Amygdala (tissue), 56 donors: ENCODE data around the gene HOXD12.

Experiments
- DNase-seq, 56 donors: peaks; one replicate each; lab custom pipeline; 2025; lab: John Stamatoyannopoulos, UW

Gene HOXD12

GRCh38 chr2:176103742-176104315 lies 4.2 kb downstream of the HOXD12 start:
- no peak for DNase-seq

- no peak for DNase-seq
Measured at GRCh38 chr2:176104316-176105077, 4.9 kb downstream of the HOXD12 start.

GRCh38 chr2:176105078-176105729 lies 5.6 kb downstream of the HOXD12 start:
- DNase-seq = no peak

GRCh38 chr2:176105730-176106580 lies 6.4 kb downstream of the HOXD12 start:
- DNase-seq = no peak

- DNase-seq = no peak
Measured at GRCh38 chr2:176106581-176107539, 7.3 kb downstream of the HOXD12 start, which contains the start of gene HOXD11. HOXD11 (plus strand) TSS chr2:176107280; CDS start chr2:176107356, 76 bp downstream.

- no peak for DNase-seq
Measured at GRCh38 chr2:176107731-176108181, 8.2 kb downstream of the HOXD12 start.

- no peak for DNase-seq
Measured at GRCh38 chr2:176109192-176109901, 9.8 kb downstream of the HOXD12 start.

GRCh38 chr2:176109946-176110345 lies 10.4 kb downstream of the HOXD12 start:
- DNase-seq = no peak

GRCh38 chr2:176110415-176111308 lies 11.1 kb downstream of the HOXD12 start:
- no peak for DNase-seq

- DNase-seq = peak in 1 of 56 donors; percentile 3
Measured at GRCh38 chr2:176111309-176111663, 11.7 kb downstream of the HOXD12 start.

GRCh38 chr2:176111846-176112374 lies 12.3 kb downstream of the HOXD12 start:
- DNase-seq = no peak

- DNase-seq = no peak
Measured at GRCh38 chr2:176112375-176113302, 13.0 kb downstream of the HOXD12 start.

GRCh38 chr2:176114120-176114929 lies 14.7 kb downstream of the HOXD12 start:
- DNase-seq = no peak

GRCh38 chr2:176114930-176115625 lies 15.5 kb downstream of the HOXD12 start:
- DNase-seq = no peak
